ENCODE results near the gene USP33.
"Not testable (repeated sequence)": the region's sequence is repeated elsewhere in the genome, so short reads cannot be mapped to it uniquely, and the experiment has no call there.

- TF ChIP-seq MAFK (IDR thresholded peaks at IDR 0.05; ENCODE audit: low read depth, low read length); SUZ12 (IDR thresholded peaks at IDR 0.05; ENCODE audit: low read length); CTCF (IDR thresholded peaks at IDR 0.05; ENCODE audit: control extremely low read depth in 1 of 3, insufficient read depth in 1 of 3, low read depth in 1 of 3, low read length in 3 of 3); POLR2A (IDR thresholded peaks at IDR 0.05; ENCODE audit: control extremely low read depth in 1 of 2, low read depth in 2 of 2, low read length in 2 of 2): not testable (repeated sequence)
Observed at GRCh38 chr1:77749489-77749888, 10.2 kb downstream of the USP33 start.

Data from H1 (cell line).